Effector memory CD4-positive, alpha-beta T cell (primary cell): ENCODE measurements around the gene FNBP1.
A peak's percentile ranks its signal among the peaks of the same experiment; 100 is the strongest.

Experiments
- DNase-seq, 3 donors: peaks; one replicate each; pipeline ENCODE4 v3.0.0-alpha.2; 2020
- H3K27ac ChIP-seq: 2 replicates; pipeline ENCODE4 v1.7.0; 2013; ENCODE audit warnings: mild to moderate bottlenecking, low read length, moderate library complexity; ENCODE audit not compliant: insufficient read depth, poor library complexity, severe bottlenecking
- H3K27me3 ChIP-seq: replicated peaks from 2 replicates; pipeline ENCODE4 v1.7.0; 2013; ENCODE audit warnings: mild to moderate bottlenecking, low read length; ENCODE audit not compliant: insufficient read depth, control insufficient read depth, poor library complexity, severe bottlenecking
- H3K36me3 ChIP-seq: 2 replicates; pipeline ENCODE4 v1.7.0; 2013; ENCODE audit warnings: mild to moderate bottlenecking, low read length, moderate library complexity; ENCODE audit not compliant: control insufficient read depth, insufficient read depth
- H3K4me1 ChIP-seq: 2 replicates; pipeline ENCODE4 v1.7.0; 2013; ENCODE audit warnings: low read length, mild to moderate bottlenecking; ENCODE audit not compliant: control insufficient read depth, insufficient read depth, poor library complexity, severe bottlenecking
- H3K4me3 ChIP-seq: 2 replicates; pipeline ENCODE4 v1.7.0; 2013; ENCODE audit warnings: low read length, low read depth, mild to moderate bottlenecking; ENCODE audit not compliant: insufficient read depth, poor library complexity, severe bottlenecking
- H3K9me3 ChIP-seq: 2 replicates; pipeline ENCODE4 v1.7.0; 2013; ENCODE audit warnings: mild to moderate bottlenecking, low read length, moderate library complexity; ENCODE audit not compliant: control insufficient read depth

FNBP1 gene

DNA sequence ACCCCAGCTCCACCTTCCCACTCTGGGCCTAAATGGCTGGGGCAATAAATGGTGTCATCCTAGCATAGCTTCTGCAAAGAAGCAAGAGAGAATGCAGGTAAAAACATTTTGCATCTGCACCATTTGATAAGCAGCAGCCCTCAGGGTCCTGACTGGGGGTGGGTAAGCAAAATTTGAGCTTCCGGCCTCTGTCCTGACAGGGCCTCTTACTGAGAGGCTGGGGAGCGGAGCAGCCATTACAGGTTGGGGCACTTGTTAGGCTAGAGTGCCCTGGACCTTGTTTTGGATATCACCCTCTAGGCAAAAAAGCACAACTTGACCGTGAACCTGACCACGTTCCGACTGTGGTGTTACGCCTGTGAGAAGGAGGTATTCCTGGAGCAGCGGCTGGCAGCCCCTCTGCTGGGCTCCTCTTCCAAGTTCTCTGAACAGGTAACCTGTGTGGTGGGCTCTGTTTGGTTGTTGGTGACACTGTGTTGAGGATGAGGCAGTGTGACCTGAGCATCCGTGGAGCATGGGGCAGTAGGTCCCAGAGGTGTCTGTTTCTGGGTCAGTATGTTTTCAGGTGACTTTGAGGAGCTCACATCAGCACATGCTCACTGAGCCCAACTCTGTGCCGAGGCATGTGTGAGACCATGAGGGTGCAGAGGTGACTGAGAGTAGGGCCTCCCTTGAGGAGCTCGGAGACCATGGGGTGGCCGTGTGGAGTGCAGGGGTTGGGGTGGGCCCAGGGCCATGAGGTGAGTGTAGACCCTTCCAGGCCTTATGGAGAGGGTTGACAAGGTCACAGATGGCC is 184.6 kb downstream of the FNBP1 start:
- H3K4me3 ChIP-seq, result no peak overlapping the region
- DNase-seq, result no peak
- H3K9me3 ChIP-seq, result no peaks in the 10 kb centered on the region
- peaks cover 36% of the 10 kb centered on the region for H3K4me1 ChIP-seq
- no peaks in the 10 kb centered on the region for H3K27me3 ChIP-seq
- peak overlapping the region; percentile 25 for H3K27ac ChIP-seq
- peaks cover 61% of the 10 kb centered on the region for H3K36me3 ChIP-seq

DNA sequence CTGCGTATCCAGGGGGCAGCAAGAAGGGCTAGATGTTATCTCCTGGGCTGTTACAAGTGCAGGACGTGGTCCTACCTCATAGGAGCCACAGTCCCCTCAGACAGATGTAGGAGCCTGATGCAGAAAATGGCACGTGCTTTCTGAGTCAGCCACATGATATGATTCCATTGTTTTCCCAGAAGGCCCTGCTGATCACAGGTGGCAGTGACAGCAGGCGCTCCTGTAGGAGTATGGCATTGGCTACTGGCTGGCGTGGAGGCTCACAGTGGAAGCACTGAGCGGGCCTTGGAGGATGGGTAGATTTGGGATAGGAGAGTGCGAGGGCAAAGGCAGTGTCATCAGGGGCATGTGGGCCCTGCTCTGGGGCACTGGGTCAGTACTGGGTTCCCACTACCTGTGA is 185.8 kb downstream of the FNBP1 start:
- peaks cover 26% of the 10 kb centered on the region for H3K4me1 ChIP-seq
- H3K4me3 ChIP-seq, result no peak overlapping the region
- H3K9me3 ChIP-seq, result no peaks in the 10 kb centered on the region
- DNase-seq, result no peak
- no peak overlapping the region for H3K27ac ChIP-seq
- H3K36me3 ChIP-seq, result peaks cover 73% of the 10 kb centered on the region
- H3K27me3 ChIP-seq, result no peaks in the 10 kb centered on the region

DNA sequence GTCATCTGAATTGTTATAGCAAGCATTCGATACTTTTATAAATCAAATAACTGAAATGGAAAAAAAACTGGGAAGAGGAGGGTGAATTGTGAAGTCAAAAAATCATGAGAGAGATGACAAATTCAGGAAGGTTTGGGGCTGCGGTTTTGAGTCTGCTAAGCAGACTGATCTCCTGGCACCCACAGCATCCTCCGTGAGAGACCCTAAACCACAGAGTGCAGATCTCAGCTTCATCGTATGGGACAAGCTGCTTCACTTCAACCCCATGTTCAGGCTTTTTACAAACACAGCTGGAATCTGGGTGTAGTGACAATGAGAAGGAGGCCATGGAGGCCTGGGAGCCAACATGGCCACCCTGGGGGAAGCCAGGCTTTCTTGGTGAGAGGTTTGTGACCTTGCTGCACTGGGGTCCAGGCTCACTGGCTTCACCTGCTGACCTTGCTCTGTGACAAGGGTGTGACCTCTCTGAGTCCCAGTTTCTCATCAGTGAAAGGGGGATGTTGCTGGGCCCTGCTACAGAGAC is 188.3 kb downstream of the FNBP1 start:
- Histone ChIP-seq H3K4me3 (no peak overlapping the region), H3K9me3 (no peaks in the 10 kb centered on the region), H3K4me1 (peaks cover 9% of the 10 kb centered on the region), H3K27me3 (no peaks in the 10 kb centered on the region), H3K27ac (no peak overlapping the region), H3K36me3 (peaks cover 78% of the 10 kb centered on the region)
- DNase-seq, result no peak

DNA sequence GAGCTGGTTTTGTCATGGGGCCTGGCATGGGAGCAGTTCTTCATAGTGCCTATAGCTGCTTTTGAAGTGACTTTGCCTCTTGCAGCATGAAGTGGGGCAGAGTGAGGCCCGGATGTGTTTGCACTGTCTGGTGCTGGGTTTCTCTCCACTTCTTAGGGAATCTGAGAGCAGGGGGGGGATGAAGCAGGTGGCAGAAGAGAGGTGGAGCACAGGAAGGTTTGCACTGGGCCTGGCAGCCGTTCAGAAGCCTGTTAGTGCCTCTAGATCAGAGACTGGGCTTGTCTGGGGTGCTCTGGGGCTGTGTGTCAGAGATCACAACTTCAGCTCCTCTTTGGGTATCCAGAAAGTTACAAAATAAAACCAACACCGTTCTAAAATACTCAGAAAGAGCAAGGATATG is 189.4 kb downstream of the FNBP1 start:
- no peak for DNase-seq
- Histone ChIP-seq H3K9me3 (no peaks in the 10 kb centered on the region), H3K36me3 (peaks cover 75% of the 10 kb centered on the region), H3K27me3 (no peaks in the 10 kb centered on the region), H3K4me1 (peaks cover 9% of the 10 kb centered on the region), H3K4me3 (no peak overlapping the region), H3K27ac (no peak overlapping the region)

DNA sequence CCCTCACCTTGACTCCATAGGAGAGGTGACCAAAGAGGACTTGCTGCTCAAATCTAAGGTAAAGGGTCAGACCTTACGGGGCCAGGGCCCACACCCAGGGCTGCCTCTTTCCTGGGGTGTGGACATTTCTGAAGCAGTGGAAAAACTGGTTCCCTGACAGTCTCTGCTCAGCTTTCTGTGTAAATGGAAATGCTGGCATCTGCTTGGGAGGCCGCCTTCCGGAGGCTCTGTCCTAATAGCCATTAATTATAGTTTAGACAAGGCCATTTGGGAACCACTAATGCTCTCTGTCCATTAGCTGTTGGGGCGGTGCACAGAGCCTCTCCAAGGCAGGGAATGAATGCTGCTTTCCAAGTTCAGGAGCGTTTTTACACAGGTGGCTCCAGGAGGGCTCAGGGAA is 190.4 kb downstream of the FNBP1 start:
- DNase-seq, result no peak
- H3K4me3 ChIP-seq, result no peak overlapping the region
- H3K27ac ChIP-seq, result no peak overlapping the region
- peaks cover 65% of the 10 kb centered on the region for H3K36me3 ChIP-seq
- H3K27me3 ChIP-seq, result no peaks in the 10 kb centered on the region
- no peaks in the 10 kb centered on the region for H3K9me3 ChIP-seq
- peaks cover 9% of the 10 kb centered on the region for H3K4me1 ChIP-seq

DNA sequence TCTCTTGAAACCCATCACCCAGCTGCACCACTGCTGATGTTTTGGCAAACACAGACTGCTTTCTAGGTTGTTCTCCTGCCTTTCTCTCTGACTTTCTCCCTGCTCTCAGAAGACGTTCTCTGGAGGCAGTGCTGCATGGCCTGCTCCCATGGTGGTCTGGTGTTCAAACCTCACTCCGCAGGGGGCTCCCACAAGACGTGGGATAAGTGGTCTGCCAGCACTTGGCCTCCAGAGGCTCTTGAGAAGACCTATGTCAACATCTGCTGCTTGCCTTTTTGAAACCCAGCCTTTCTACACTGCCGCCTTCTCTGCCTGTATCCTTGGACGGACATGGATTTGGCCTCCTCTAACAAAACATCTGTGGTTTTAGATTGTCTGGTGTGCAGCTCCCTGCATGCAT is 191.2 kb downstream of the FNBP1 start:
- Histone ChIP-seq H3K27me3 (no peaks in the 10 kb centered on the region), H3K4me3 (no peak overlapping the region), H3K4me1 (peaks cover 9% of the 10 kb centered on the region), H3K9me3 (no peaks in the 10 kb centered on the region), H3K27ac (no peak overlapping the region), H3K36me3 (peaks cover 58% of the 10 kb centered on the region)
- DNase-seq, result no peak

DNA sequence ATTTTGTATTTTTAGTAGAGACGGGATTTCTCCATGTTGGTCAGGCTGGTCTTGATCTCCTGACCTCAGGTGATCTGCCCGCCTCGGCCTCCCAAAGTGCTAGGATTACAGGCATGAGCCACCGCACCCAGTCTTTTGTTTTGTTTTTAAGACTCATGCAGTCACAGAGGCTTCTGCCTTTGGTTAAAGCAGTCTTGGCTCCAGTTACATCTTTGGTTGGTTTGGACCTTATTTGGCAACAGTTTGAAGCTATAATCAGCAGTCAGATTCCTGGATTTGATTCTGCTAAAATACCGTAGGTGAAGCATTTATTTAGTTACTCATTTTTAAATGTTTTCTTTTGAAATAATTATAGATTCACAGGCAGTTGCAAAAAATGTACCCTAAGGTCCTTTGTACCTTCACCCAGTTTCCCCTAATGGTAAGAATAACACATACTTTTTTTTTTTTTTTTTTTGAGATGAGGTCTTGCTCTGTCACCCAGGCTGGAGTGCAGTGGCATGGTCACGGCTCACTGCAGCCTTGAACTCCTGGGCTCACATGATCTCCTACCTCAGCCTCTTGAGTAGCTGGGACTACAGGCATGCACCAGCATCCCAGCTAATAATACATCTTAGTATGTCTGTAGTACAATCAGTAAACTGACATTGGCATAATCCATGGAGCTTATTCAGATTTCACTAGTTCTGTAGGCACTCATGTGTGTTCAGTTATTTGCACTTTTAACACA is 192.0 kb downstream of the FNBP1 start:
- peaks cover 9% of the 10 kb centered on the region for H3K4me1 ChIP-seq
- DNase-seq, result no peak
- peaks cover 50% of the 10 kb centered on the region for H3K36me3 ChIP-seq
- no peak overlapping the region for H3K4me3 ChIP-seq
- no peaks in the 10 kb centered on the region for H3K27me3 ChIP-seq
- no peak overlapping the region for H3K27ac ChIP-seq
- no peaks in the 10 kb centered on the region for H3K9me3 ChIP-seq

DNA sequence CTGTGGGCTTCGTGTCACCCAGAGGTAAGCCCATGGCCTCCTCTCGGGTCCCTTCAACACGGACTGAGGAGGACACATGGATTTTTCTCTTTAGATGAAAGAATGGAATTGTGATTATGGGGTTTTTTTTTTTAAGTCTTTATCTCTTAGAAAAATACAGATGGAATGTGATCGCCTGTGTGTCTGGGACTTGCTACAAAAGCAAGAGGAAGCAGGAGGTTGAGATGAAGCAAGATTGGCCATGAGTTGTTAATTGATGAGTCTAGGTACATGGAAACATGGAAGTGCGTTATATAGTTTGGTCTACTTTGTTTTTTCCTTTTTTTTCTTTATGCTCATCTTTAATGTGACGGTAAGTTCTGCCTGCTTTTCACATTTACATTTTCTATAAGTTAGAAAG is 193.1 kb downstream of the FNBP1 start:
- Histone ChIP-seq H3K4me3 (no peak overlapping the region), H3K27me3 (no peaks in the 10 kb centered on the region), H3K9me3 (no peaks in the 10 kb centered on the region), H3K36me3 (peaks cover 49% of the 10 kb centered on the region), H3K4me1 (peaks cover 11% of the 10 kb centered on the region), H3K27ac (no peak overlapping the region)
- no peak for DNase-seq

DNA sequence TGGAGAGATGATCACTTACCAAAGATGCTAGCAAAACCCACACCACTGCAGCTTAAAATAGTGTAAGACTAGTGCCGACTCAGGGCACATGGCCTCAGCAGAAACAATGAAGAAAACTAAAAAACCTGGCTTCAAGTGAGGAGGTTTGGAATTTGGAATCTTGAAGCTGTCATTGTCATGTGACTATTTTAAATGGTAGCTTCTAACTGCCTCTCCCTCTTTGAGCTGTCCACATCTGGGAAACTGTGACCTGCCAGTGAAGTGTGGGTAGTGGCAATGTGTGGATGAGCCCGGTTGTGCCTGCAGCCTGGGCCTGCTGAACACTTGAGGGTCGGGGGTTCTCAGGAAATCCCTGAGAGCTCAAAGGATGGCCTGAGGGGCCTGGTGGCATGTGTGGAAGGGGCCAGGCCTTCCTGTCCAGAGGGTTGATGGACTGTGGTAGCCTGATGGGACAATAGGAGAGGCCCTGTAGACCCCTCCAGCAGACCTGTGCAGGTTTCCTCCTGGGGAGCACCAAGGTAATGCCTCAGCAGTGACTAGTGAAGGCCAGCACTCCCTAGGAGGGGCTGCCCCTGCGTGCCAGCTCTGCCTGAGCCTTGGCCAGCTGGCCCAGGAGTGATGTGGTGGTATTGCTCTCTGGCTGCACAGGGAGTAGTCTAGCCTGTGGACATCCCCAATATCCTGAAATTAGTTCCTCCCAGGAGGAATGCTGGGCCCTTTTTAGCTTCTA is 194.1 kb downstream of the FNBP1 start:
- H3K4me3 ChIP-seq, result no peak overlapping the region
- no peak for DNase-seq
- H3K36me3 ChIP-seq, result peaks cover 38% of the 10 kb centered on the region
- no peaks in the 10 kb centered on the region for H3K27me3 ChIP-seq
- H3K9me3 ChIP-seq, result no peaks in the 10 kb centered on the region
- peaks cover 6% of the 10 kb centered on the region for H3K4me1 ChIP-seq
- no peak overlapping the region for H3K27ac ChIP-seq
